GM08714 (cell line): ENCODE data around the gene PYCR2.
A peak's percentile ranks its signal among the peaks of the same experiment; 100 is the strongest.

Experiments used
- H3K4me3 ChIP-seq: fragments of 200-500 bp; sonication (Bioruptor generic); 2 replicates; pipeline ENCODE4 v1.5.1; 2014; ENCODE audit warnings: mild to moderate bottlenecking, low read length, inconsistent platforms
- ZNF274 ChIP-seq: IDR thresholded peaks from 2 replicates; pipeline ENCODE4 v1.6.1; 2012; ENCODE audit warnings: mild to moderate bottlenecking, low read depth, low read length

The PYCR2 gene

DNA sequence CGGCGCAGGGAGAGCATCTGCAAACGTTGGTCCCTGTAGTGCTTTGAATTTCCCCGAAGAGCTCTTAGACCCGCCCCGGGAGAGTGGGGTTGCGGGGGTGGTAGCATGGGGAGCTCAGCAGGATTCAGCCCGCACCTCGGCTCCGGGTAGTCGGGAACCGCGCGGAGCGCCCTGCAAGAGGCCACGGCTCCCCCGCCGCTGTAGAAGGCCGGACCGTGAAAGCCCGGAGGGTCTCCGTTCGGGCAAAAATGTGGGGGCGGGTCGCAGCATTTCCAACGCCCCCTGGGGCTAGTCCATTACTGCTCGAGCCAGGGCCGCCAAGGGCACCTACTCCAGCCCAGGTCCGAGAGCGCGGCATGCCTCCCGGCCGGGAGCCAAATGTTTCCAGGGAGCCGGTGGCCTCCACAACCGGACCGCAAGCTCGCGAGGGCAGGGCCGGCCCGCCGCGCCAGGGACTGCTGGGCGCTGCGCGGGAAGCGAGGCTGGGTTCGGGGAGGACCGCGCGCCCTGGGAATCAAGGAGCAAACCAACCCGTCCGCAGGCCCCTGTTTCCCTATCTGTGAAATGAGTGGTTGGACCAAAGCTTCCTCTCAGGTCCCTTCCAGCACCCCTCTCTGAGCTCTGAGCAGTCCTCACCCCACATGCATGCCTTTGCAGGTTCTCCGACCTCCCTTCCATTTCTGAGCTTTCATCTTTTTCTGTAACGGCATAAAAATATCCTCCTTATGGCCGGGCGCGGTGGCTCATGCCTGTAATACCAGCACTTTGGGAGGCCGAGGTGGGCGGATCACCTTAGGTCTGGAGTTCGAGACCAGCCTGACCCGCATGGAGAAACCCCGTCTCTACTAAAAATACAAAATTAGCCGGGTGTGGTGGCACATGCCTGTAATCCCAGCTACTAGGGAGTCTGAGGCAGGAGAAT is 41.1 kb downstream of the PYCR2 start:
- TF ChIP-seq ZNF274 = no peak
- peak overlapping the region; percentile 78 for H3K4me3 ChIP-seq

DNA sequence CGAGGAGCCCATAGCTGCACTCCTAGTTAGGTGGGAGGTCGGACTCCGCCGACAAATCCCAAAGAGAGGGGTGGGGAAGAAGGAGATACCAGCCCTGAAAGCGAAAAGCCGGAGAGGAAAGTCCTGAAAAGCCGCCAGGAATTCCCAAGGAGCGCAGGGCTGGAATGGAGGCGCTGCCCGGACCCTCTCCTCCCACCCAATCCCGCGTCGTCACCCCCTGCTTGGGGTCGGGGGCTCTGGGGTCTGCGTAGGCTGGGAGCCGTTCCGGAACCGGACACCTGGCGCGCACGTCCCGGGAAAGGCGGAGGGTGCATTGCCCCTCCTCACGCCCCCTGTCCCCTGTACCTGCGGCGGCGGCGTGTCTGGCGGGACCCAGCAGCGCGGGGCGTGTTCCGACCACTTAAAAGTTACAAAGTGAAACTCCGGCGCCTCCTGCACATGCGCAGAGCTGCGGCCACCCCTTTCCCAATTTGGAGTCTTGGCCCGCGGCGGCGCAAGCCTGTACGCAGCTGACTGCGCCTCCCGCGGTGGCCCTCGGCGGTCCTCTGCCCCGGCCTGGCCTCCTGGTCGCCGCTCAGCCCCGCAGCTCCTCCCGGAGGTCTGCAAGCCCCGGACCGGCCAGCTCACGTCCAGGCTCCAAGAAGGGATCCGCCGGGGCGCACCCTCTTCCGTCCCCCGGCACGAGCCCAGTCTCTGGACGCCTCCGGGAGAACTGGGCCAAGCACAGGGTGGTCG is 41.9 kb downstream of the PYCR2 start, which contains the start of gene TMEM63A:
Gene TMEM63A (minus strand): TSS at position 422 of the 735 bp plus-strand sequence. CDS start 4,800 bp downstream, outside the sequence.
- peak within 1 kb of the TSS; percentile 78 for H3K4me3 ChIP-seq
- no peak for TF ChIP-seq ZNF274

- H3K4me3 ChIP-seq = peak overlapping the region; percentile 78
- TF ChIP-seq ZNF274 = no peak
Observed at GRCh38 chr1:225881081-225881958, 42.7 kb downstream of the PYCR2 start.

GRCh38 chr1:225880636-225881035 is 43.4 kb downstream of the PYCR2 start:
- TF ChIP-seq ZNF274 = no peak
- no peak overlapping the region; the same call in 1 of the 2 replicates for H3K4me3 ChIP-seq

DNA sequence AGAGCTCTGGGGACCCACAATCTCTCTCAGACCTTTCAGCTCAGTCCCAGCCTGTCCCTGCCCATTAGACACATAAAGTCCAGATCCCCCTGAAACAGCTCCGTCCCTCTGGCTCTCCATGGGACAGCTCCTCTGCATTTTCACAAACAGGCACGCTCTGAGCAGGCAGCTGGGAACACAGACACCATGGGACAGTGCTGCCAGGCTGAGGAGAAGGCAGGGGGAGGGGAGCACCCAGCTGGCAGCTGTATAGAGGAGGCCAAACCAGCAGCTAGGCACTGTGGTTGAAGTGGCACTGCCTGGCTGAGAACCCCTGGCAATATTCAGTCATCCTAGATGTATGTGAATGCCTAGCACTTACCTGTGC is 43.8 kb downstream of the PYCR2 start:
- no peak for TF ChIP-seq ZNF274
- no peak overlapping the region; the same call in 1 of the 2 replicates for H3K4me3 ChIP-seq

DNA sequence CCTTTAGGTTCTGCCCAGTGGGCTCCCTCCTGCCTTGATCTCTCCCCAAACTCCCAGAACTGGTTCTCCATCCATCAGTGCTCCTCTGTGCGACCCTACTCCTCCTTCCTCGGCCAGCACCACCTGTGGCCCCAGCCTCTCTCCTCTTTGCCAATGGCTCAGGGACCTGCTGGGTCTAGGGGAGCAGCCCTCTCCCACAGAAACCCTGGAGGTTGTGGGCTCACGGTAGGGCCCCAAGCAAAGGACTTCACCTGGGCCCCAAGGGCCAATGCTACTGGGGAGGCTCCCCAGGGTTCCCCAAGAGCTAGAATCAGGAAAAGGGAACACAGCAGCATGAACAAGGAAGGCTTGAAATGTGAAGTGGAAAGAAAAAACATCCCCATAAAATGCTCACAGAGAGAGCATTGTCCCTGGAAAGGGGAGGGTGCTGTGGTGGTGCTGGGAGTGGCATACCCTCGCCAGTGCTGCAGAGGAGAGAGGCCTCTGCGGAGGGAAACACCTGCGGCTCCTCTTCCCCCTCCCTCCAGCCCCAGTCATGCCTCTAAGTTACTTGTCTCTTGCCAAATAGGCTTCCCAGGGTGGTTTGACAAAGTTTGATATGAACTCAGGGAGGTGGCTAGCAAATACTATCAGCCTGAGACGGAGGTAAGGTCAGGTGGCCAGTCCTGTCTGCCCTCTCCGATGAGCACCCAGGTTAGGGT is 44.4 kb downstream of the PYCR2 start:
- TF ChIP-seq ZNF274 = no peak
- no peak overlapping the region for H3K4me3 ChIP-seq

- TF ChIP-seq ZNF274 = no peak
Observed at GRCh38 chr1:225878282-225878681, 45.8 kb downstream of the PYCR2 start.

DNA sequence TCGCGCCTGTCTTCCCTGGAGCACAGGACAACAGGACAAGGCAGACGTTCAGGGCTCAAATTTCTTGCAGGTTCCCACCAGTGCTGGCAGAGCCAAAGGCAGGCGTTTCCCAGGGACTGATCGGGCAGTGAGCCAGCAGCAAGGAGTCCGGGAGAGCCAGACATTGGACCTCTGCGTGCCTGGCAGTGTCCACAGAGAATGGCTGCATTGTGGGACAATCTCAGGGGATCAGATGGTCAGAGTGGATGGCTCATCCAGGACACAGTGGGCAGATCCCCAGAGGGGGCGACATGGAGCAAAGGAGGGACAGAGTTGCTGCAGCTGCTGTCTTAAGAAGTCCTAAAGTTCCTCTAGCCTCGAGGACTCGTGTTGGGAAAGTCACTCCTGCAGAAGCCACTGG is 46.5 kb downstream of the PYCR2 start:
- no peak overlapping the region for H3K4me3 ChIP-seq
- TF ChIP-seq ZNF274 = no peak

More at GRCh38 chr1:225878282-225878681, 45.8 kb downstream of the PYCR2 start:
- no peak overlapping the region for H3K4me3 ChIP-seq

GRCh38 chr1:225876900-225877510 is 47.0 kb downstream of the PYCR2 start:
- no peak overlapping the region for H3K4me3 ChIP-seq
- no peak for TF ChIP-seq ZNF274

DNA sequence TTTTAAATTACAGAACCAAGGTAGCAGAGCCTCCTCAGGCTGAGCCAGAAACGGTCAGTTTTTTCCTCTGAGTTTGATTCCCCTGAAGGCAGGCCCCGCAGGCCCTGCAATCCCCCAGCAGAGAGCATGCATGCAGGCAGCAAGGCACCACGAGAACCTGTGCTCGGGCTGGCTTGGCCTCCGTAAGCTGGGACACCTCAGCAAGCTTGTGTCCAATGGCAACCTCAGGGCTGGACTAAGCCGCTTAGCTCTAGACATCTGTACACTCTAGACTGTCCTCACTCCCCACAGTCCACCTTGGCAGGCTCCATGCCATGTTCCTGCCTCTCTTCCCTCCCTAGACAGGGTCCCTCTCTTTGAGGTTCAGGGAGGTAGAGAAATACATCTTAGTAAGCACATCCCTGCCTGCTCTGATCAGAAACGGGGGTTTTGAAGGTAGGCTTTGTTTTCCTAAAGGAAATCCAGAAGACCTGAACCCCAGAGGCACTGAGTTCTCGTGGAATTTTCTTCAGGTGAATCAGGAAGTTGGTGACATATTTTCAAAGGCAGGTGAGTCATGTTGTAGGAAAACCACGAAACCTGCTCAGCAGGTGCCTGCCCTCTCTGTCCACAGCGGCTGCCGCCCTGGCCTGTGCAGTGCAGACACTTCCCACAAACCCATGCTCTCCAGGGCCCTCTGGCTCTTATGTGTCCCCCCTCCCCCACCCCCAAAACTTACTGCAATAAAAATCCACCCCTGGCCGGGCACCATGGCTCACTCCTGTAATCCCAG is 48.8 kb downstream of the PYCR2 start:
- H3K4me3 ChIP-seq = no peak overlapping the region
- no peak for TF ChIP-seq ZNF274

DNA sequence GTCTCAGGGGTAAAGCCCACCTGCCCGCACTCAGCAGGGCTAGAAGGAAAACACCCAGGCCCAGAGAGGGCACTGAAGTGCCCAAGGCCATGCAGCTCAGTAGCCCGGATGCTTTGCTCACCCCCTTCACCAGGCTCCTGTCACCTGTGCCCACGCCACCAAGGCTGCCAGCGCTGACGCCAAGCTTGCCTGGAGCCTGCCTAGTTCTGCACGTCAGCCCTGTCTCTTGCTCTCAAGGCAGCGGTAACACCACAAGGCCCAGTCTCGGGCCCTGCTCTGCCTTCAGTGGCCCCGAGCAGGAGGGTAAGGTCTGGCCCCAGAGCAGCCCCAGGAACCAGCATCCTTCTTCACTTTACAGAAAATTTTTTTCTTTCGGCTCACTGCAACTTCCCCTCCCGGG is 49.6 kb downstream of the PYCR2 start:
- TF ChIP-seq ZNF274 = no peak
- no peak overlapping the region for H3K4me3 ChIP-seq

DNA sequence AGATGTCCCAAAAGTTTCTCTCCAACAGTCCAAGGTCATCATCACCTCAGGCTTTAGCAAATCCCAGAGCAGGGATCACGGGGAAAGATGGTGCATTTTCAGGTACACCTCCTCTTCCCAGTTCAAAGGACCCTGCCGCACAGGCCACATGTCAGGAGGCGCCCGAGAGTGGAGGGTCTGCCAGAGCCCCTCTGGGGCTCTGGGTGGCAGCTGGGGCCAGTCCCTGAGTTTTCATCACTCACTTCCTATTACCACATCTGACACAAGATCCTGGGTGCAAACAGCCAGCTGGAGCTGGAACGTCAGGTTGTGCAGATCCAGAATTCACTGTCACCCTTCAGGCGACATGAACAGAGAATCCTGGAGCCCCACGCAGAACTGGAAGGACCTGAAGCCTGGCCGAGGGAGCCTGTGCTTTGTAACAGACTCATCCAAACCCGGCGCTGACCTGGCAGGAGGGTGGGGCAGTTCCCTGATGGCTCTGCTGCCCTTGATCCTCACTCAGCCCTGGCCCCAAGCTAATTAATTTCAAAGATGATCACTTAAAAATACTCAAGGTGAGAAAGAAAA is 50.7 kb downstream of the PYCR2 start:
- TF ChIP-seq ZNF274 = no peak
- no peak overlapping the region for H3K4me3 ChIP-seq
